ENCODE data around the gene OR10S1. TPM values are rescaled to one million over a fixed set of nuclear protein-coding genes. Genes with fewer than 3 reads are reported as not detected.

The OR10S1 gene
- total and polyA plus RNA-seq, 12 donors: not detected

DNA sequence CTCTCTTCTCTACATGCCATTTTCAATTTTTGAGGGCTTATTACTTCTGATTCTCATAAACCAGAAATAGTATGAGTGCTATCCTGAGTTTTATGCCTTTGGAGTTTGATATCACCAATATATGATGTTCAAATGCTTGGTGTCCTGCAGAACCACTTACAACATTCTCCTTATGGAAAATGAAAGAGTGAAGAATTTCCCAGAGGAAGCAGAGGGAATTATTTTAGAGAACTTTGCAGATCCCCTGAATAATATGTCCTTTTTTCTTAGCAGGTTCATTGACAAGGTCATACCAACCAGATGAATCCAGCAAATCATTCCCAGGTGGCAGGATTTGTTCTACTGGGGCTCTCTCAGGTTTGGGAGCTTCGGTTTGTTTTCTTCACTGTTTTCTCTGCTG is 38.3 kb downstream of the OR10S1 start, which contains the start of gene OR4D5:
OR4D5 (plus strand) TSS at position 301 of the 400 bp plus-strand sequence; CDS start at position 301, 0 bp downstream.
- TF ChIP-seq, protein P1, sequence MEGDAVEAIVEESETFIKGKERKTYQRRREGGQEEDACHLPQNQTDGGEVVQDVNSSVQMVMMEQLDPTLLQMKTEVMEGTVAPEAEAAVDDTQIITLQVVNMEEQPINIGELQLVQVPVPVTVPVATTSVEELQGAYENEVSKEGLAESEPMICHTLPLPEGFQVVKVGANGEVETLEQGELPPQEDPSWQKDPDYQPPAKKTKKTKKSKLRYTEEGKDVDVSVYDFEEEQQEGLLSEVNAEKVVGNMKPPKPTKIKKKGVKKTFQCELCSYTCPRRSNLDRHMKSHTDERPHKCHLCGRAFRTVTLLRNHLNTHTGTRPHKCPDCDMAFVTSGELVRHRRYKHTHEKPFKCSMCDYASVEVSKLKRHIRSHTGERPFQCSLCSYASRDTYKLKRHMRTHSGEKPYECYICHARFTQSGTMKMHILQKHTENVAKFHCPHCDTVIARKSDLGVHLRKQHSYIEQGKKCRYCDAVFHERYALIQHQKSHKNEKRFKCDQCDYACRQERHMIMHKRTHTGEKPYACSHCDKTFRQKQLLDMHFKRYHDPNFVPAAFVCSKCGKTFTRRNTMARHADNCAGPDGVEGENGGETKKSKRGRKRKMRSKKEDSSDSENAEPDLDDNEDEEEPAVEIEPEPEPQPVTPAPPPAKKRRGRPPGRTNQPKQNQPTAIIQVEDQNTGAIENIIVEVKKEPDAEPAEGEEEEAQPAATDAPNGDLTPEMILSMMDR (IDR thresholded peaks at IDR 0.05): no peak
- TF ChIP-seq POLR2A (IDR thresholded peaks at IDR 0.05): no peak
- Histone ChIP-seq H3K4me1 (replicated peaks in 1 of 2) (no peaks in the 10 kb centered on the region), H3K27me3 (no peaks in the 10 kb centered on the region), H3K27ac (no peak within 1 kb of the TSS), H3K9me3 (replicated peaks in 1 of 3) (no peaks in the 10 kb centered on the region), H3K4me3 (no peak within 1 kb of the TSS), H3K36me3 (replicated peaks in 1 of 2) (no peaks in the 10 kb centered on the region)
- 57 to 93% (median 70%) methylated on average over 1 of the region's 1 CpG for WGBS, 4 donors
- no peak for DNase-seq
- intact Hi-C loops (cut with DNase I): no loop called here

Other genes starting within 250 kb of the OR10S1 start
- gene ZNF202, start 236.1 kb downstream of the OR10S1 start, total RNA-seq: 10 to 100 TPM in 1 of 9 donors, 1 to 10 TPM in 8; 1.5 to 11.2 (median 6.3) TPM
- 10 to 100 TPM in 1 of 3 donors, 1 to 10 TPM in 2; 6.6 to 10.9 (median 9.3) TPM for gene ZNF202, start 236.1 kb downstream of the OR10S1 start, polyA plus RNA-seq
- gene OR6X1, start 223.3 kb downstream of the OR10S1 start, total RNA-seq: not detected
- not detected for gene OR6X1, start 223.3 kb downstream of the OR10S1 start, polyA plus RNA-seq
- not detected for gene OR6M1, start 171.4 kb downstream of the OR10S1 start, total RNA-seq
- gene OR6M1, start 171.4 kb downstream of the OR10S1 start, polyA plus RNA-seq: not detected
- not detected for gene TMEM225, start 92.1 kb downstream of the OR10S1 start, total RNA-seq
- not detected for gene TMEM225, start 92.1 kb downstream of the OR10S1 start, polyA plus RNA-seq
- under 1 TPM in 1 of 9 donors, not detected in 8; 0.11 TPM for gene OR8D4, start 75.6 kb downstream of the OR10S1 start, total RNA-seq
- gene OR8D4, start 75.6 kb downstream of the OR10S1 start, polyA plus RNA-seq: not detected
- under 1 TPM in 1 of 9 donors, not detected in 8; 0.22 TPM for gene OR4D5, start 38.2 kb downstream of the OR10S1 start, total RNA-seq
- not detected for gene OR4D5, start 38.2 kb downstream of the OR10S1 start, polyA plus RNA-seq
- gene OR6T1, start 33.9 kb downstream of the OR10S1 start, total RNA-seq: not detected
- gene OR6T1, start 33.9 kb downstream of the OR10S1 start, polyA plus RNA-seq: not detected
- gene OR10G6, start 17.4 kb upstream of the OR10S1 start, total RNA-seq: not detected
- not detected for gene OR10G6, start 17.4 kb upstream of the OR10S1 start, polyA plus RNA-seq
- under 1 TPM in 1 of 9 donors, not detected in 8; 0.06 TPM for gene OR10G4, start 35.2 kb upstream of the OR10S1 start, total RNA-seq
- gene OR10G4, start 35.2 kb upstream of the OR10S1 start, polyA plus RNA-seq: not detected
- not detected for gene OR10G9, start 45.2 kb upstream of the OR10S1 start, total RNA-seq
- not detected for gene OR10G9, start 45.2 kb upstream of the OR10S1 start, polyA plus RNA-seq
- not detected for gene OR10G8, start 49.0 kb upstream of the OR10S1 start, total RNA-seq
- gene OR10G8, start 49.0 kb upstream of the OR10S1 start, polyA plus RNA-seq: not detected
- gene OR10G7, start 63.5 kb upstream of the OR10S1 start, total RNA-seq: not detected
- not detected for gene OR10G7, start 63.5 kb upstream of the OR10S1 start, polyA plus RNA-seq
- 10 to 100 TPM; 22.1 to 81.3 (median 39.9) TPM for gene VWA5A, start 137.7 kb upstream of the OR10S1 start, total RNA-seq
- gene VWA5A, start 137.7 kb upstream of the OR10S1 start, polyA plus RNA-seq: 10 to 100 TPM; 16.5 to 50.5 (median 26.4) TPM
- not detected for gene OR10D3, start 205.6 kb upstream of the OR10S1 start, total RNA-seq
- gene OR10D3, start 205.6 kb upstream of the OR10S1 start, polyA plus RNA-seq: not detected

Measured in adrenal gland (tissue), 12 donors.